Mononuclear cell (primary cell): ENCODE results near the gene SORCS2. TPM values are rescaled to one million over a fixed set of nuclear protein-coding genes. Genes with fewer than 3 reads are reported as not detected.

Experiments
- H3K27me3 ChIP-seq: 2 replicates; pipeline ENCODE4 v1.6.0; 2011; ENCODE audit warnings: low read length, control low read depth; ENCODE audit not compliant: insufficient read depth
- H3K4me1 ChIP-seq: 2 replicates; pipeline ENCODE4 v1.5.1; 2011; ENCODE audit warnings: mild to moderate bottlenecking, low read length, control low read depth; ENCODE audit not compliant: insufficient read depth
- H3K4me3 ChIP-seq: 2 replicates; pipeline ENCODE4 v1.5.1; 2011; ENCODE audit warnings: mild to moderate bottlenecking, low read length, moderate library complexity
- H3K9me3 ChIP-seq: 2 replicates; pipeline ENCODE4 v1.5.1; 2011; ENCODE audit warnings: low read depth, mild to moderate bottlenecking, control low read depth, low read length
- total RNA-seq: library from RNA; depleted of rRNA; stranded (reverse); fragments of >200 nt; gene quantifications from one replicate; pipeline ENCODE4 v1.2.3, GENCODE V29; 2012

Gene SORCS2
- total RNA-seq, 1 donor: 0.10 TPM

- Histone ChIP-seq H3K4me3 (no peak overlapping the region), H3K4me1 (no peaks in the 10 kb centered on the region), H3K27me3 (no peaks in the 10 kb centered on the region), H3K9me3 (no peaks in the 10 kb centered on the region)
Observed at GRCh38 chr4:7278071-7278765, 85.9 kb downstream of the SORCS2 start.

GRCh38 chr4:7278981-7279380 is 86.6 kb downstream of the SORCS2 start:
- no peaks in the 10 kb centered on the region for H3K4me1 ChIP-seq
- H3K9me3 ChIP-seq: no peaks in the 10 kb centered on the region
- no peak overlapping the region for H3K4me3 ChIP-seq
- H3K27me3 ChIP-seq: no peaks in the 10 kb centered on the region

GRCh38 chr4:7279902-7280301 is 87.6 kb downstream of the SORCS2 start:
- H3K27me3 ChIP-seq: no peaks in the 10 kb centered on the region
- no peak overlapping the region for H3K4me3 ChIP-seq
- H3K4me1 ChIP-seq: no peaks in the 10 kb centered on the region
- no peaks in the 10 kb centered on the region for H3K9me3 ChIP-seq

- H3K4me1 ChIP-seq: no peaks in the 10 kb centered on the region
- H3K9me3 ChIP-seq: no peaks in the 10 kb centered on the region
- no peak overlapping the region for H3K4me3 ChIP-seq
- no peaks in the 10 kb centered on the region for H3K27me3 ChIP-seq
Observed at GRCh38 chr4:7280926-7281690, 88.8 kb downstream of the SORCS2 start.

- Histone ChIP-seq H3K27me3 (no peaks in the 10 kb centered on the region), H3K4me1 (no peaks in the 10 kb centered on the region), H3K9me3 (no peaks in the 10 kb centered on the region), H3K4me3 (no peak overlapping the region)
Observed at GRCh38 chr4:7281691-7282665, 89.6 kb downstream of the SORCS2 start.

- Histone ChIP-seq H3K27me3 (no peaks in the 10 kb centered on the region), H3K4me3 (no peak overlapping the region), H3K9me3 (no peaks in the 10 kb centered on the region), H3K4me1 (no peaks in the 10 kb centered on the region)
Observed at GRCh38 chr4:7282786-7283440, 90.6 kb downstream of the SORCS2 start.

- Histone ChIP-seq H3K27me3 (no peaks in the 10 kb centered on the region), H3K4me1 (no peaks in the 10 kb centered on the region), H3K4me3 (no peak overlapping the region), H3K9me3 (no peaks in the 10 kb centered on the region)
Observed at GRCh38 chr4:7285244-7286094, 93.1 kb downstream of the SORCS2 start.

- H3K27me3 ChIP-seq: no peaks in the 10 kb centered on the region
- H3K9me3 ChIP-seq: no peaks in the 10 kb centered on the region
- H3K4me3 ChIP-seq: no peak overlapping the region
- no peaks in the 10 kb centered on the region for H3K4me1 ChIP-seq
Observed at GRCh38 chr4:7286170-7286569, 93.8 kb downstream of the SORCS2 start.

- Histone ChIP-seq H3K4me3 (no peak overlapping the region), H3K27me3 (no peaks in the 10 kb centered on the region), H3K9me3 (no peaks in the 10 kb centered on the region), H3K4me1 (no peaks in the 10 kb centered on the region)
Observed at GRCh38 chr4:7286798-7287197, 94.5 kb downstream of the SORCS2 start.

GRCh38 chr4:7287274-7287917 is 95.1 kb downstream of the SORCS2 start:
- no peaks in the 10 kb centered on the region for H3K27me3 ChIP-seq
- no peaks in the 10 kb centered on the region for H3K4me1 ChIP-seq
- no peak overlapping the region for H3K4me3 ChIP-seq
- H3K9me3 ChIP-seq: no peaks in the 10 kb centered on the region

- Histone ChIP-seq H3K27me3 (no peaks in the 10 kb centered on the region), H3K4me3 (no peak overlapping the region), H3K9me3 (no peaks in the 10 kb centered on the region), H3K4me1 (no peaks in the 10 kb centered on the region)
Observed at GRCh38 chr4:7287918-7288280, 95.6 kb downstream of the SORCS2 start.

GRCh38 chr4:7288751-7289523 is 96.6 kb downstream of the SORCS2 start:
- Histone ChIP-seq H3K9me3 (no peaks in the 10 kb centered on the region), H3K4me3 (no peak overlapping the region), H3K4me1 (no peaks in the 10 kb centered on the region), H3K27me3 (no peaks in the 10 kb centered on the region)

- H3K27me3 ChIP-seq: no peaks in the 10 kb centered on the region
- no peak overlapping the region for H3K4me3 ChIP-seq
- H3K4me1 ChIP-seq: no peaks in the 10 kb centered on the region
- no peaks in the 10 kb centered on the region for H3K9me3 ChIP-seq
Observed at GRCh38 chr4:7289589-7289988, 97.3 kb downstream of the SORCS2 start.
